HepG2 (cell line): Measurements from ENCODE around the gene FAM20A. TPM values are rescaled to one million over a fixed set of nuclear protein-coding genes. Genes with fewer than 3 reads are reported as not detected.

ENCODE experiments used
- CAMTA2 ChIP-seq: sonication (generic); formaldehyde crosslinking; IDR thresholded peaks from 2 replicates; pipeline ENCODE4 v1.4.0; 2020; ENCODE audit warnings: mild to moderate bottlenecking, missing genetic modification reagents, borderline replicate concordance
- EHMT2 ChIP-seq: fragments of 200-600 bp; sonication (generic); IDR thresholded peaks from 2 replicates; pipeline ENCODE4 v1.7.0; 2017; ENCODE audit warnings: antibody characterized with exemption, low read depth, low read length, borderline replicate concordance
- HNF1A ChIP-seq, 2 experiments: sonication (generic) in 1 of 2; formaldehyde crosslinking in 1 of 2; IDR thresholded peaks; 2 replicates each; pipeline versions ENCODE4 v1.4.0 to v1.6.1; 2016 to 2020; ENCODE audit warnings: borderline replicate concordance in 1 of 2, low read depth in 1 of 2, mild to moderate bottlenecking in 1 of 2, missing genetic modification reagents in 1 of 2
- HNRNPH1 ChIP-seq: fragments of 200-400 bp; formaldehyde crosslinking; optimal IDR thresholded peaks from 2 replicates; pipeline ENCODE3; 2017; ENCODE audit warnings: mild to moderate bottlenecking, low read depth, low read length
- HOMEZ ChIP-seq: IDR thresholded peaks from 2 replicates; pipeline ENCODE4 v1.6.1; 2016; ENCODE audit warnings: low read depth
- KDM5A ChIP-seq: fragments of 200-600 bp; sonication (generic); IDR thresholded peaks from 2 replicates; pipeline ENCODE4 v1.7.0; 2018; ENCODE audit warnings: antibody characterized with exemption, mild to moderate bottlenecking, low read length, borderline replicate concordance
- MZF1 ChIP-seq: sonication (generic); formaldehyde crosslinking; IDR thresholded peaks from 2 replicates; pipeline ENCODE4 v1.8.1; 2023; ENCODE audit warnings: mild to moderate bottlenecking, missing genetic modification reagents, borderline replicate concordance
- NFE2L2 ChIP-seq: fragments of 150-350 bp; IDR thresholded peaks from 2 replicates; pipeline ENCODE4 v1.6.1; 2014; ENCODE audit warnings: low read length
- NR3C1 ChIP-seq: sonication (generic); formaldehyde crosslinking; IDR thresholded peaks from 2 replicates; pipeline ENCODE4 v1.4.0; 2020; ENCODE audit warnings: missing genetic modification reagents
- ONECUT2 ChIP-seq: sonication (generic); formaldehyde crosslinking; IDR thresholded peaks from 2 replicates; pipeline ENCODE4 v1.4.0; 2020; ENCODE audit warnings: missing genetic modification reagents
- POLR2A ChIP-seq, 2 experiments: IDR thresholded peaks; 2 replicates each; pipeline ENCODE4 v1.6.1; 2011; ENCODE audit warnings: low read depth in 2 of 2, low read length in 2 of 2, mild to moderate bottlenecking in 1 of 2, moderate library complexity in 1 of 2; ENCODE audit not compliant: insufficient read depth in 1 of 2
- PRMT3 ChIP-seq: sonication (generic); formaldehyde crosslinking; IDR thresholded peaks from 2 replicates; pipeline ENCODE4 v1.8.1; 2022; ENCODE audit warnings: low read depth, mild to moderate bottlenecking, moderate library complexity, missing genetic modification reagents, borderline replicate concordance
- RNF219 ChIP-seq: sonication (generic); formaldehyde crosslinking; IDR thresholded peaks from 2 replicates; pipeline ENCODE4 v1.5.0; 2020; ENCODE audit warnings: mild to moderate bottlenecking, missing genetic modification reagents
- SOX5 ChIP-seq: IDR thresholded peaks from 2 replicates; pipeline ENCODE4 v1.6.1; 2016; ENCODE audit warnings: borderline replicate concordance
- TCF12 ChIP-seq, 2 experiments: fragments of 450-650 bp in 1 of 2; sonication (generic) in 1 of 2; formaldehyde crosslinking in 1 of 2; IDR thresholded peaks; 2 replicates each; pipeline versions ENCODE4 v1.6.1 to v1.8.0; 2017 to 2022; ENCODE audit warnings: antibody characterized with exemption in 1 of 2, mild to moderate bottlenecking in 1 of 2, missing genetic modification reagents in 1 of 2, moderate library complexity in 1 of 2
- THAP8 ChIP-seq: sonication (generic); formaldehyde crosslinking; IDR thresholded peaks from 2 replicates; pipeline ENCODE4 v1.5.1; 2020; ENCODE audit warnings: missing genetic modification reagents, mild to moderate bottlenecking, borderline replicate concordance
- ZNF317 ChIP-seq: sonication (generic); formaldehyde crosslinking; IDR thresholded peaks from 2 replicates; pipeline ENCODE4 v1.5.0; 2020; ENCODE audit warnings: mild to moderate bottlenecking, missing genetic modification reagents
- ZNF431 ChIP-seq: sonication (generic); formaldehyde crosslinking; IDR thresholded peaks from 2 replicates; pipeline ENCODE4 v1.9.0; 2022; ENCODE audit warnings: missing genetic modification reagents, low read depth, mild to moderate bottlenecking, borderline replicate concordance
- ZNF44 ChIP-seq: sonication (generic); formaldehyde crosslinking; IDR thresholded peaks from 2 replicates; pipeline ENCODE4 v1.5.1; 2020; ENCODE audit warnings: mild to moderate bottlenecking, missing genetic modification reagents
- ZNF740 ChIP-seq: sonication (generic); formaldehyde crosslinking; IDR thresholded peaks from 2 replicates; pipeline ENCODE4 v1.4.0; 2020; ENCODE audit warnings: missing genetic modification reagents
- polyA plus RNA-seq, 8 experiments: library from polyadenylated mRNA; depleted of rRNA in 3 of 8; stranded (reverse) in 7 of 8; unstranded in 1 of 8; fragments of >200 nt; fragmentation: Illumina TruSeq in 4 of 8; extraction: Trizol in 4 of 8; gene quantifications; 2 replicates each; pipeline versions ENCODE4 v1.2.1 to v1.2.3, GENCODE V29; 2011 to 2016; ENCODE audit warnings: low read depth in 4 of 8, missing spikeins in 1 of 8, mixed read lengths in 1 of 8; ENCODE audit not compliant: insufficient read depth in 1 of 8
- total RNA-seq, 5 experiments: library from RNA; depleted of rRNA; stranded (reverse); fragments of >200 nt; fragmentation: Illumina TruSeq; extraction: Trizol; gene quantifications; 2 replicates each; pipeline ENCODE4 v1.2.3, GENCODE V29; 2016; ENCODE audit warnings: low read depth in 1 of 5

FAM20A gene
- total and polyA plus RNA-seq, 2 of the 13 experiments (the other 11 are each of a cell fraction or from before 2014, with no cell fraction given) = 9.3 to 20.7 TPM

GRCh38 chr17:68599091-68599490 is 2.1 kb downstream of the FAM20A start (continued):
- TF ChIP-seq ZNF431 (CRISPR knock-in tag) (no peak), HNRNPH1 (no peak), NR3C1 (CRISPR knock-in tag) (no peak), ZNF740 (CRISPR knock-in tag) (no peak), NFE2L2 (no peak), MZF1 (CRISPR knock-in tag) (no peak), EHMT2 (no peak), ZNF44 (CRISPR knock-in tag) (no peak), HNF1A (IDR thresholded peaks at IDR 0.05; ENCODE audit: low read depth) (no peak), HNF1A (CRISPR knock-in tag; IDR thresholded peaks at IDR 0.05; ENCODE audit: borderline replicate concordance) (no peak), SOX5 (CRISPR knock-in tag) (no peak), ZNF317 (CRISPR knock-in tag) (no peak), ONECUT2 (CRISPR knock-in tag) (no peak), CAMTA2 (CRISPR knock-in tag) (no peak), TCF12 (IDR thresholded peaks at IDR 0.05) (no peak), TCF12 (CRISPR knock-in tag; IDR thresholded peaks at IDR 0.05) (no peak), POLR2A (IDR thresholded peaks at IDR 0.05; ENCODE audit: insufficient read depth in 1 of 2, low read depth in 2 of 2, low read length in 2 of 2) (0 out of 4 replicates have a peak, but pooled peaks have one; percentile 1 to 9), KDM5A (0 out of 2 replicates have a peak, but pooled peaks have one; percentile 12), RNF219 (CRISPR knock-in tag) (no peak), PRMT3 (CRISPR knock-in tag) (no peak), HOMEZ (CRISPR knock-in tag) (no peak), THAP8 (CRISPR knock-in tag) (no peak)
